H9 (cell line): ENCODE measurements around the gene OR6F1. TPM values are rescaled to one million over a fixed set of nuclear protein-coding genes. Genes with fewer than 3 reads are reported as not detected.

Experiments used
- DNase-seq: peaks from one replicate; pipeline ENCODE4 v3.0.0-alpha.2; 2017
- H2AFZ ChIP-seq: one replicate; pipeline ENCODE4 v1.6.1; 2013; ENCODE audit warnings: mild to moderate bottlenecking, low read length, control low read depth, moderate library complexity
- H2AK5ac ChIP-seq: 2 replicates; pipeline ENCODE4 v1.6.1; 2013; ENCODE audit warnings: low read length, control low read depth, mixed read lengths; ENCODE audit not compliant: insufficient read length
- H2BK120ac ChIP-seq: one replicate; pipeline ENCODE4 v1.6.1; 2013; ENCODE audit warnings: low read depth, mild to moderate bottlenecking, low read length, control low read depth, inconsistent platforms; ENCODE audit not compliant: poor library complexity, severe bottlenecking
- H2BK12ac ChIP-seq: 2 replicates; pipeline ENCODE4 v1.6.1; 2013; ENCODE audit warnings: low read length, control low read depth, mixed read lengths, low read depth; ENCODE audit not compliant: insufficient read length
- H2BK15ac ChIP-seq: 2 replicates; pipeline ENCODE4 v1.6.1; 2013; ENCODE audit warnings: low read depth, low read length, control low read depth
- H2BK20ac ChIP-seq: one replicate; pipeline ENCODE4 v1.6.1; 2013; ENCODE audit warnings: low read depth, mild to moderate bottlenecking, low read length, control low read depth, inconsistent platforms; ENCODE audit not compliant: poor library complexity, severe bottlenecking
- H2BK5ac ChIP-seq: 2 replicates; pipeline ENCODE4 v1.6.1; 2013; ENCODE audit warnings: low read length, control low read depth, mixed read lengths; ENCODE audit not compliant: insufficient read length
- H3K14ac ChIP-seq: 2 replicates; pipeline ENCODE4 v1.6.1; 2013; ENCODE audit warnings: low read length, control low read depth; ENCODE audit not compliant: insufficient read depth
- H3K18ac ChIP-seq: 2 replicates; pipeline ENCODE4 v1.6.1; 2013; ENCODE audit warnings: low read depth, mild to moderate bottlenecking, mixed read lengths, low read length, control low read depth; ENCODE audit not compliant: insufficient read length
- H3K23ac ChIP-seq: 2 replicates; pipeline ENCODE4 v1.6.1; 2013; ENCODE audit warnings: low read length, control low read depth, mixed read lengths, low read depth; ENCODE audit not compliant: insufficient read length
- H3K23me2 ChIP-seq: 2 replicates; pipeline ENCODE4 v1.6.1; 2013; ENCODE audit warnings: low read depth, mild to moderate bottlenecking, mixed read lengths, low read length, control low read depth; ENCODE audit not compliant: insufficient read length, poor library complexity, severe bottlenecking
- H3K27ac ChIP-seq: 2 replicates; pipeline ENCODE4 v1.5.1; 2013; ENCODE audit warnings: low read length, control low read depth, mixed read lengths, low read depth; ENCODE audit not compliant: insufficient read length
- H3K27me3 ChIP-seq: 2 replicates; pipeline ENCODE4 v1.6.1; 2013; ENCODE audit warnings: low read length, control low read depth, inconsistent platforms; ENCODE audit not compliant: insufficient read depth
- H3K4ac ChIP-seq: 2 replicates; pipeline ENCODE4 v1.6.1; 2013; ENCODE audit warnings: low read depth, mild to moderate bottlenecking, control low read depth, inconsistent platforms, low read length, moderate library complexity
- H3K4me1 ChIP-seq: 2 replicates; pipeline ENCODE4 v1.6.1; 2013; ENCODE audit warnings: low read length, control low read depth, inconsistent platforms; ENCODE audit not compliant: insufficient read depth
- H3K4me2 ChIP-seq: 2 replicates; pipeline ENCODE4 v1.6.1; 2013; ENCODE audit warnings: low read length, control low read depth, mixed read lengths; ENCODE audit not compliant: insufficient read length, insufficient read depth
- H3K56ac ChIP-seq: 2 replicates; pipeline ENCODE4 v1.6.1; 2013; ENCODE audit warnings: low read depth, mild to moderate bottlenecking, mixed read lengths, low read length, control low read depth; ENCODE audit not compliant: insufficient read length
- H3K79me1 ChIP-seq: 2 replicates; pipeline ENCODE4 v1.6.1; 2013; ENCODE audit warnings: low read depth, mild to moderate bottlenecking, moderate library complexity, low read length, control low read depth, inconsistent platforms; ENCODE audit not compliant: insufficient read depth, poor library complexity, severe bottlenecking
- H3K79me2 ChIP-seq: 2 replicates; pipeline ENCODE4 v1.6.1; 2013; ENCODE audit warnings: low read length, control low read depth, inconsistent platforms; ENCODE audit not compliant: insufficient read depth
- H3K9ac ChIP-seq: 2 replicates; pipeline ENCODE4 v1.6.1; 2013; ENCODE audit warnings: low read length, control low read depth, mixed read lengths; ENCODE audit not compliant: insufficient read length; ENCODE audit errors: extremely low read depth
- H3K9me3 ChIP-seq: one replicate; pipeline ENCODE4 v1.6.1; 2013; ENCODE audit warnings: low read depth, low read length, inconsistent platforms; ENCODE audit not compliant: control insufficient read depth
- H3T11ph ChIP-seq: one replicate; pipeline ENCODE4 v1.6.1; 2013; ENCODE audit warnings: mild to moderate bottlenecking, low read length, control low read depth, inconsistent platforms
- H4K20me1 ChIP-seq: one replicate; pipeline ENCODE4 v1.6.1; 2013; ENCODE audit not compliant: control insufficient read depth, insufficient read length, insufficient read depth
- H4K5ac ChIP-seq: 2 replicates; pipeline ENCODE4 v1.6.1; 2013; ENCODE audit warnings: low read depth, mild to moderate bottlenecking, mixed read lengths, low read length, control low read depth; ENCODE audit not compliant: insufficient read length
- H4K8ac ChIP-seq: replicated peaks from 2 replicates; pipeline ENCODE4 v1.6.1; 2013; ENCODE audit warnings: low read length, control low read depth, mixed read lengths, low read depth; ENCODE audit not compliant: insufficient read length
- H4K91ac ChIP-seq: 2 replicates; pipeline ENCODE4 v1.6.1; 2013; ENCODE audit warnings: low read depth, mild to moderate bottlenecking, moderate library complexity, mixed read lengths, low read length, control low read depth; ENCODE audit not compliant: insufficient read length
- H3K27ac Mint-ChIP-seq, 3 experiments: 2 replicates in 2 of 3; 3 replicates in 1 of 3; pipeline ENCODE4 v1.8.0; 2020 to 2021; ENCODE audit warnings: mixed read lengths in 3 of 3, mild to moderate bottlenecking in 1 of 3, moderate library complexity in 1 of 3
- H3K27me3 Mint-ChIP-seq: 2 replicates; pipeline ENCODE4 v1.8.0; 2021; ENCODE audit warnings: low read depth, mild to moderate bottlenecking, moderate library complexity, mixed read lengths
- H3K36me3 Mint-ChIP-seq, 3 experiments: 2 replicates in 2 of 3; 3 replicates in 1 of 3; pipeline ENCODE4 v1.8.0; 2020 to 2021; ENCODE audit warnings: low read depth in 3 of 3, mixed read lengths in 3 of 3; ENCODE audit not compliant: insufficient read depth in 1 of 3
- H3K4me1 Mint-ChIP-seq, 2 experiments: 2 replicates each; pipeline ENCODE4 v1.8.0; 2020; ENCODE audit warnings: mixed read lengths in 2 of 2
- H3K4me3 Mint-ChIP-seq, 2 experiments: 2 replicates in 1 of 2; 3 replicates in 1 of 2; pipeline ENCODE4 v1.8.0; 2020 to 2021; ENCODE audit warnings: mild to moderate bottlenecking in 2 of 2, mixed read lengths in 2 of 2, moderate library complexity in 1 of 2
- H3K9me3 Mint-ChIP-seq, 2 experiments: 2 replicates in 1 of 2; 3 replicates in 1 of 2; pipeline ENCODE4 v1.8.0; 2020; ENCODE audit warnings: mild to moderate bottlenecking in 2 of 2, mixed read lengths in 2 of 2, moderate library complexity in 1 of 2
- WGBS: extraction: QIAGEN DNeasy Blood & Tissue Kit; methylation state at CpG from one replicate; pipeline ENCODE4 v1.1.7; 2013; ENCODE audit warnings: missing lambda C conversion rate, low lambda C conversion rate, mixed read lengths; ENCODE audit not compliant: insufficient read length; ENCODE audit errors: extremely low coverage; 5-methylcytosine and 5-hydroxymethylcytosine counted together
- total RNA-seq: library from RNA; stranded (reverse); gene quantifications from 2 replicates; pipeline ENCODE4 v1.2.1, GENCODE V29; 2021
- TF ChIP-seq, protein P1 (sequence below): fragments of 200-600 bp; sonication (generic); conservative IDR thresholded peaks from 3 replicates; pipeline ENCODE4 v1.8.0; 2021; ENCODE audit warnings: antibody characterized with exemption, mild to moderate bottlenecking

The OR6F1 gene
- total RNA-seq, 1 experiment from 2014 or later, result not detected

- Histone ChIP-seq H3K9ac (no peak overlapping the region), H3K9me3 (no peaks in the 10 kb centered on the region), H4K8ac (no peak overlapping the region)
These were observed 36.3 kb downstream of the OR6F1 start for GRCh38 chr1:247680171-247680570.

More at GRCh38 chr1:247680171-247680570, 36.3 kb downstream of the OR6F1 start:
- H3K4me1 Mint-ChIP-seq, result no peaks in the 10 kb centered on the region
- WGBS, result no CpG with 5 or more reads among the region's 4 CpGs
- no peak overlapping the region; a peak in 1 of 7 replicates for H3K27ac Mint-ChIP-seq
- Histone ChIP-seq H2BK120ac (no peak overlapping the region), H3K4me1 (no peaks in the 10 kb centered on the region), H2BK12ac (no peak overlapping the region), H2BK20ac (no peak overlapping the region), H3K14ac (no peak overlapping the region), H2AK5ac (no peak overlapping the region), H3K79me2 (no peaks in the 10 kb centered on the region), H3K4me2 (no peak overlapping the region), H3K23ac (no peak overlapping the region), H4K20me1 (no peaks in the 10 kb centered on the region), H3K23me2 (no peaks in the 10 kb centered on the region), H3K56ac (no peak overlapping the region), H3K27ac (no peak overlapping the region), H4K91ac (no peak overlapping the region), H2BK5ac (no peak overlapping the region), H2BK15ac (no peak overlapping the region), H2AFZ (no peak overlapping the region), H3K79me1 (no peaks in the 10 kb centered on the region), H3K4ac (no peak overlapping the region), H3K27me3 (no peaks in the 10 kb centered on the region), H3K18ac (no peak overlapping the region), H4K5ac (no peak overlapping the region), H3T11ph (no peak overlapping the region)
- TF ChIP-seq, protein P1, sequence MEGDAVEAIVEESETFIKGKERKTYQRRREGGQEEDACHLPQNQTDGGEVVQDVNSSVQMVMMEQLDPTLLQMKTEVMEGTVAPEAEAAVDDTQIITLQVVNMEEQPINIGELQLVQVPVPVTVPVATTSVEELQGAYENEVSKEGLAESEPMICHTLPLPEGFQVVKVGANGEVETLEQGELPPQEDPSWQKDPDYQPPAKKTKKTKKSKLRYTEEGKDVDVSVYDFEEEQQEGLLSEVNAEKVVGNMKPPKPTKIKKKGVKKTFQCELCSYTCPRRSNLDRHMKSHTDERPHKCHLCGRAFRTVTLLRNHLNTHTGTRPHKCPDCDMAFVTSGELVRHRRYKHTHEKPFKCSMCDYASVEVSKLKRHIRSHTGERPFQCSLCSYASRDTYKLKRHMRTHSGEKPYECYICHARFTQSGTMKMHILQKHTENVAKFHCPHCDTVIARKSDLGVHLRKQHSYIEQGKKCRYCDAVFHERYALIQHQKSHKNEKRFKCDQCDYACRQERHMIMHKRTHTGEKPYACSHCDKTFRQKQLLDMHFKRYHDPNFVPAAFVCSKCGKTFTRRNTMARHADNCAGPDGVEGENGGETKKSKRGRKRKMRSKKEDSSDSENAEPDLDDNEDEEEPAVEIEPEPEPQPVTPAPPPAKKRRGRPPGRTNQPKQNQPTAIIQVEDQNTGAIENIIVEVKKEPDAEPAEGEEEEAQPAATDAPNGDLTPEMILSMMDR, result no peak
- no peak for DNase-seq
- H3K27me3 Mint-ChIP-seq, result no peaks in the 10 kb centered on the region; the same call in 1 of the 2 replicates
- no peaks in the 10 kb centered on the region; a peak in 2 of 5 replicates for H3K9me3 Mint-ChIP-seq
- H3K4me3 Mint-ChIP-seq, result no peak overlapping the region
- H3K36me3 Mint-ChIP-seq, result no peaks in the 10 kb centered on the region
